Neural crest cell (in vitro differentiated cells): ENCODE results near the gene UBE3C. TPM values are rescaled to one million over a fixed set of nuclear protein-coding genes. Genes with fewer than 3 reads are reported as not detected.

ENCODE experiments used
- DNase-seq: peaks from one replicate; pipeline ENCODE4 v3.0.0; 2021; ENCODE audit warnings: low read depth, mixed read lengths, low spot score
- H3K27ac Mint-ChIP-seq: one replicate; pipeline ENCODE4 v1.8.0; 2021; ENCODE audit warnings: mild to moderate bottlenecking, mixed read lengths; ENCODE audit not compliant: unreplicated experiment
- H3K27me3 Mint-ChIP-seq: 2 replicates; pipeline ENCODE4 v1.8.0; 2021; ENCODE audit warnings: low read depth, mild to moderate bottlenecking, mixed read lengths
- H3K36me3 Mint-ChIP-seq: 2 replicates; pipeline ENCODE4 v1.8.0; 2021; ENCODE audit warnings: low read depth, mild to moderate bottlenecking, mixed read lengths
- H3K4me1 Mint-ChIP-seq: 2 replicates; pipeline ENCODE4 v1.8.0; 2021; ENCODE audit warnings: mixed read lengths
- H3K4me3 Mint-ChIP-seq: one replicate; pipeline ENCODE4 v1.8.0; 2021; ENCODE audit warnings: mild to moderate bottlenecking, mixed read lengths
- H3K9me3 Mint-ChIP-seq: 2 replicates; pipeline ENCODE4 v1.8.0; 2021; ENCODE audit warnings: mixed read lengths
- total RNA-seq: library from RNA; stranded (reverse); gene quantifications from 2 replicates; pipeline ENCODE4 v1.2.1, GENCODE V29; 2021
- TF ChIP-seq, protein P1 (sequence below): fragments of 200-600 bp; sonication (generic); conservative IDR thresholded peaks from 2 replicates; pipeline ENCODE4 v1.5.0; 2021; ENCODE audit warnings: antibody characterized with exemption, mild to moderate bottlenecking

Gene UBE3C
- total RNA-seq, 1 donor from 2014 or later = 46.8 TPM

GRCh38 chr7:157263156-157263555 lies 124.4 kb downstream of the UBE3C start:
- no peaks in the 10 kb centered on the region for H3K4me1 Mint-ChIP-seq
- DNase-seq = no peak
- H3K27me3 Mint-ChIP-seq = no peaks in the 10 kb centered on the region
- H3K4me3 Mint-ChIP-seq = no peak overlapping the region
- no peak overlapping the region for H3K27ac Mint-ChIP-seq
- H3K9me3 Mint-ChIP-seq = no peaks in the 10 kb centered on the region
- TF ChIP-seq, protein P1, sequence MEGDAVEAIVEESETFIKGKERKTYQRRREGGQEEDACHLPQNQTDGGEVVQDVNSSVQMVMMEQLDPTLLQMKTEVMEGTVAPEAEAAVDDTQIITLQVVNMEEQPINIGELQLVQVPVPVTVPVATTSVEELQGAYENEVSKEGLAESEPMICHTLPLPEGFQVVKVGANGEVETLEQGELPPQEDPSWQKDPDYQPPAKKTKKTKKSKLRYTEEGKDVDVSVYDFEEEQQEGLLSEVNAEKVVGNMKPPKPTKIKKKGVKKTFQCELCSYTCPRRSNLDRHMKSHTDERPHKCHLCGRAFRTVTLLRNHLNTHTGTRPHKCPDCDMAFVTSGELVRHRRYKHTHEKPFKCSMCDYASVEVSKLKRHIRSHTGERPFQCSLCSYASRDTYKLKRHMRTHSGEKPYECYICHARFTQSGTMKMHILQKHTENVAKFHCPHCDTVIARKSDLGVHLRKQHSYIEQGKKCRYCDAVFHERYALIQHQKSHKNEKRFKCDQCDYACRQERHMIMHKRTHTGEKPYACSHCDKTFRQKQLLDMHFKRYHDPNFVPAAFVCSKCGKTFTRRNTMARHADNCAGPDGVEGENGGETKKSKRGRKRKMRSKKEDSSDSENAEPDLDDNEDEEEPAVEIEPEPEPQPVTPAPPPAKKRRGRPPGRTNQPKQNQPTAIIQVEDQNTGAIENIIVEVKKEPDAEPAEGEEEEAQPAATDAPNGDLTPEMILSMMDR = no peak
- H3K36me3 Mint-ChIP-seq = peaks cover 23% of the 10 kb centered on the region

DNA sequence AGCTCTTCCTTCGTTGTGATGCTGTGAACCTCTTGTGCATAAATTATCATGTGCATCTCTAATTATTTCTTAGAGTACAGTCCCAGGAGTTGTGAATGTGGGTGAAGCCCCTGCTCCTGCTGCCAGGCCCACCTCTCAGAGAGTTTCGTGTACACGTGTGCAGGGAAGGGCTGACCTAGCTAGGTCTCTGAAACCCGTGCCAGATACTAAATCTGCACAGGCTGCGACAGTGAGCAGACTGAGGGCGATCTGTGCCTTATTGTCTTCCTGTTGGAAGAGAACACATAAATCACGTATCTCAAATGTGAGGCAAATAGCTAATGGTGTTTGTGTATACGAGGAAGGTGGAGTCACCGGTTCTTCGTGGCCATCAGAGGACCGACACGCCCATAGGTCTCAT lies 126.3 kb downstream of the UBE3C start:
- no peaks in the 10 kb centered on the region for H3K4me1 Mint-ChIP-seq
- H3K4me3 Mint-ChIP-seq = no peak overlapping the region
- H3K9me3 Mint-ChIP-seq = no peaks in the 10 kb centered on the region
- no peaks in the 10 kb centered on the region for H3K27me3 Mint-ChIP-seq
- DNase-seq = no peak
- H3K27ac Mint-ChIP-seq = no peak overlapping the region
- H3K36me3 Mint-ChIP-seq = peaks cover 15% of the 10 kb centered on the region
- TF ChIP-seq, protein P1 = no peak

- Mint-ChIP-seq H3K27me3 (no peaks in the 10 kb centered on the region), H3K36me3 (peaks cover 8% of the 10 kb centered on the region), H3K9me3 (no peaks in the 10 kb centered on the region), H3K4me1 (no peaks in the 10 kb centered on the region), H3K4me3 (no peak overlapping the region), H3K27ac (no peak overlapping the region)
- TF ChIP-seq, protein P1 = no peak
- no peak for DNase-seq
These were observed 127.5 kb downstream of the UBE3C start for GRCh38 chr7:157266272-157266671.

DNA sequence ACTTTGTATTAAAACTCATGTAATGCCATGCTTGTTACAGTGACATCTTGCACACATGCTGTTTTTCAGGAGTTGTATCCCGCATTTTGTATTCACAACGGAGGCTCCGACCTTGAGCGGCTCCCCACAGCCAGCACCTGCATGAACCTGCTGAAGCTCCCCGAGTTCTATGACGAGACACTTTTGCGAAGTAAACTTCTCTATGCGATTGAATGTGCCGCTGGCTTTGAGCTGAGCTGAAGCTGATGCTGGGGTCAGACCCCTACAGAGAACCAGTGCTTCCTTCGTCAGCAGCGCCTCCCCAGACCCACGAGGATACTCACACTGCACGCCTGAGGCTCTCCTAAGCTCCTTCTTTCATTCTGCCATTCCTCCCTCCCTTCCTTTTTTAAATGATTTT lies 128.8 kb downstream of the UBE3C start:
- TF ChIP-seq, protein P1 = no peak
- peaks cover 8% of the 10 kb centered on the region for H3K36me3 Mint-ChIP-seq
- H3K27ac Mint-ChIP-seq = no peak overlapping the region
- H3K4me3 Mint-ChIP-seq = no peak overlapping the region
- no peaks in the 10 kb centered on the region for H3K9me3 Mint-ChIP-seq
- H3K4me1 Mint-ChIP-seq = no peaks in the 10 kb centered on the region
- DNase-seq = no peak
- H3K27me3 Mint-ChIP-seq = no peaks in the 10 kb centered on the region

GRCh38 chr7:157267956-157268355 lies 129.2 kb downstream of the UBE3C start:
- TF ChIP-seq, protein P1 = no peak
- H3K27ac Mint-ChIP-seq = no peak overlapping the region
- DNase-seq = no peak
- no peaks in the 10 kb centered on the region for H3K27me3 Mint-ChIP-seq
- H3K36me3 Mint-ChIP-seq = peaks cover 9% of the 10 kb centered on the region
- H3K4me3 Mint-ChIP-seq = no peak overlapping the region
- H3K9me3 Mint-ChIP-seq = no peaks in the 10 kb centered on the region
- H3K4me1 Mint-ChIP-seq = no peaks in the 10 kb centered on the region

- Mint-ChIP-seq H3K9me3 (no peaks in the 10 kb centered on the region), H3K4me1 (no peaks in the 10 kb centered on the region), H3K36me3 (peaks cover 8% of the 10 kb centered on the region), H3K4me3 (no peak overlapping the region), H3K27ac (no peak overlapping the region), H3K27me3 (no peaks in the 10 kb centered on the region)
- DNase-seq = no peak
- TF ChIP-seq, protein P1 = no peak
These were observed 129.8 kb downstream of the UBE3C start for GRCh38 chr7:157268540-157268939.
